Measurements from ENCODE around the gene PDGFA. TPM values are rescaled to one million over a fixed set of nuclear protein-coding genes. Genes with fewer than 3 reads are reported as not detected.

The PDGFA gene
- total and polyA plus RNA-seq, 2 experiments from 2014 or later, result 4.7 to 8.4 TPM

DNA sequence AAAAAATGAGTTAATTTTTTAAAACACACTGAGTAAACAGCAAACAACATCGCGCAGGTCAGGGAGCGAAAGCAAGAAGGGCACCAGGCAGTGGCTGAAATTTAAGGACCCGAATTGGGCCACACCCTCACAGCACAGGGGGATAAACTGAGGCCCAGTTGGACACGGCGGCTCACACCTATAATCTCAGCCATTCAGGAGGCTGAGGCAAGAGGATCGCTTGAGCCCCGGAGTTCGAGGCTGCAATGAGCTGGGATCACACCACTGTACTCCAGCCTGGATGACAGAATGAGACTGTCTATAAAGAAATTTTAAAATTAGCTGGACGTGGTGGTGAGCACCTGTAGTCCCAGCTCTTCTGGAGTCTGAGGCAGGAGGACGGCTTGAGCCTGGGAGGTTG is 69.6 kb downstream of the PDGFA start:
- Histone ChIP-seq H3K9me2 (ENCODE audit: insufficient read depth) (no peaks in the 10 kb centered on the region), H3K27ac (no peak overlapping the region), H3K4me1 (ENCODE audit: insufficient read depth) (no peaks in the 10 kb centered on the region), H3K9me3 (ENCODE audit: low read depth) (no peaks in the 10 kb centered on the region), H3F3A (ENCODE audit: insufficient read depth) (no peaks in the 10 kb centered on the region), H3K79me2 (ENCODE audit: insufficient read depth) (no peaks in the 10 kb centered on the region), H3K9ac (no peak overlapping the region), H2AFZ (no peak overlapping the region), H4K20me1 (ENCODE audit: insufficient read depth) (no peaks in the 10 kb centered on the region), H3K4me2 (ENCODE audit: unreplicated experiment) (no peak overlapping the region), H3K27me3 (replicated peaks; ENCODE audit: insufficient read depth) (peaks cover 30% of the 10 kb centered on the region), H3K36me3 (ENCODE audit: low read depth) (no peaks in the 10 kb centered on the region), H3K4me3 (no peak overlapping the region)
- TF ChIP-seq EZH2 (IDR thresholded peaks at IDR 0.05; ENCODE audit: insufficient read depth, poor library complexity, severe bottlenecking) (no peak), EZH2phosphoT487 (IDR thresholded peaks at IDR 0.05; ENCODE audit: insufficient read depth, low read depth) (no peak)
- DNase-seq, result no peak
- in situ Hi-C loops (cut with MboI), result no loop called here
- 72 to 77% methylated on average over 11 of the region's 11 CpGs for WGBS, 2 experiments (ENCODE audit: low coverage in 1 of 2, low lambda C conversion rate in 2 of 2, missing lambda C conversion rate in 2 of 2)

- TF ChIP-seq EZH2 (IDR thresholded peaks at IDR 0.05; ENCODE audit: insufficient read depth, poor library complexity, severe bottlenecking) (no peak), EZH2phosphoT487 (IDR thresholded peaks at IDR 0.05; ENCODE audit: insufficient read depth, low read depth) (no peak)
- peaks cover 30% of the 10 kb centered on the region for H3K27me3 ChIP-seq (replicated peaks; ENCODE audit: insufficient read depth)
- no peak overlapping the region for H3K9ac ChIP-seq
Measured at GRCh38 chr7:449324-450019, 70.2 kb downstream of the PDGFA start.

DNA sequence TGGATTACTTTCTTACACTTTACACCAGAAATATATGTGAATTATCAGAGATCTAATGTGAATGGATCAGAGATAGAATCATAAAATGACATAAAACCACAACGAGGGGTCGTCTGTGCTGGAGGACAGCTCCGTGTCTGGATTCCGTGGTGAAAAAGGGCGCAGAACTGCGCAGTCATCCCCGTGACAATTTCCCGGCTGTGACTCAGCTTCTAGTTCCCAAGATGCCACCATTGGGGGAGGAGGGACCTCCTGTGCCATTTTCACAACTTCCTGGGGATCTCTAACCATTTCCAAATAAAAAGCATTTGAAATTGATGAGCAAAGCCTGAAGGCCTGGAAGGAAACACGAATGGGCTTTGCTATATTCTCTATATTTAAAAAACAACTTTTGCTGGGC is 72.1 kb downstream of the PDGFA start:
- TF ChIP-seq EZH2phosphoT487 (IDR thresholded peaks at IDR 0.05; ENCODE audit: insufficient read depth, low read depth) (no peak), EZH2 (IDR thresholded peaks at IDR 0.05; ENCODE audit: insufficient read depth, poor library complexity, severe bottlenecking) (no peak)
- peaks cover 24% of the 10 kb centered on the region for H3K27me3 ChIP-seq (replicated peaks; ENCODE audit: insufficient read depth)
- H3K4me1 ChIP-seq (ENCODE audit: insufficient read depth), result no peaks in the 10 kb centered on the region
- H3F3A ChIP-seq (ENCODE audit: insufficient read depth), result no peaks in the 10 kb centered on the region
- H3K79me2 ChIP-seq (ENCODE audit: insufficient read depth), result no peaks in the 10 kb centered on the region
- no peaks in the 10 kb centered on the region for H4K20me1 ChIP-seq (ENCODE audit: insufficient read depth)
- no peaks in the 10 kb centered on the region for H3K36me3 ChIP-seq (ENCODE audit: low read depth)
- no peaks in the 10 kb centered on the region for H3K9me2 ChIP-seq (ENCODE audit: insufficient read depth)
- H3K4me2 ChIP-seq (ENCODE audit: unreplicated experiment), result no peak overlapping the region
- 57 to 67% methylated on average over 9 of the region's 9 CpGs for WGBS, 2 experiments (ENCODE audit: low coverage in 1 of 2, low lambda C conversion rate in 2 of 2, missing lambda C conversion rate in 2 of 2)
- no peaks in the 10 kb centered on the region for H3K9me3 ChIP-seq (ENCODE audit: low read depth)
- H3K4me3 ChIP-seq, result no peak overlapping the region
- in situ Hi-C loops (cut with MboI), result no loop called here
- no peak for DNase-seq
- no peak overlapping the region for H2AFZ ChIP-seq
- no peak overlapping the region for H3K27ac ChIP-seq
- H3K9ac ChIP-seq, result no peak overlapping the region

More at GRCh38 chr7:449324-450019, 70.2 kb downstream of the PDGFA start:
- Histone ChIP-seq H2AFZ (no peak overlapping the region), H3K9me2 (ENCODE audit: insufficient read depth) (no peaks in the 10 kb centered on the region), H3K79me2 (ENCODE audit: insufficient read depth) (no peaks in the 10 kb centered on the region), H3K27ac (no peak overlapping the region), H3K4me3 (no peak overlapping the region), H3K36me3 (ENCODE audit: low read depth) (no peaks in the 10 kb centered on the region), H3K9me3 (ENCODE audit: low read depth) (no peaks in the 10 kb centered on the region), H3F3A (ENCODE audit: insufficient read depth) (no peaks in the 10 kb centered on the region), H3K4me2 (ENCODE audit: unreplicated experiment) (no peak overlapping the region), H3K4me1 (ENCODE audit: insufficient read depth) (no peaks in the 10 kb centered on the region), H4K20me1 (ENCODE audit: insufficient read depth) (no peaks in the 10 kb centered on the region)
- in situ Hi-C loops (cut with MboI), result no loop called here
- 57 to 59% methylated on average over 17 of the region's 17 CpGs for WGBS, 2 experiments (ENCODE audit: low coverage in 1 of 2, low lambda C conversion rate in 2 of 2, missing lambda C conversion rate in 2 of 2)
- DNase-seq, result no peak

Other genes starting within 250 kb of the PDGFA start
- gene FOXL3, start 229.7 kb downstream of the PDGFA start, total RNA-seq (2014; rRNA removed; shearing (Covaris generic)), result not detected in 2 replicates
- gene FOXL3, start 229.7 kb downstream of the PDGFA start, polyA plus RNA-seq (2016; fragmentation: Nextera tagmentation; extraction: Ambion mirVana), result not detected in 2 replicates
- gene DNAAF5, start 206.9 kb upstream of the PDGFA start, total RNA-seq (2014; rRNA removed; shearing (Covaris generic)), result 33.6 and 35.7 TPM in 2 replicates
- 5.5 and 5.7 TPM in 2 replicates for gene DNAAF5, start 206.9 kb upstream of the PDGFA start, polyA plus RNA-seq (2016; fragmentation: Nextera tagmentation; extraction: Ambion mirVana)
- 8.6 and 10.2 TPM in 2 replicates for gene PRKAR1B, start 207.4 kb upstream of the PDGFA start, total RNA-seq (2014; rRNA removed; shearing (Covaris generic))
- 12.9 and 13.0 TPM in 2 replicates for gene PRKAR1B, start 207.4 kb upstream of the PDGFA start, polyA plus RNA-seq (2016; fragmentation: Nextera tagmentation; extraction: Ambion mirVana)

All from GM23248 (cell line).